Measurements from ENCODE around the gene CGB1.

- TF ChIP-seq EP300 (IDR thresholded peaks at IDR 0.05; ENCODE audit: low read depth in 2 of 2, low read length in 2 of 2): no peak
- no peak for TF ChIP-seq EP300 (CRISPR knock-in tag; IDR thresholded peaks at IDR 0.05; ENCODE audit: borderline replicate concordance)
- no peak for TF ChIP-seq SALL2 (CRISPR knock-in tag; IDR thresholded peaks at IDR 0.05)
- TF ChIP-seq CHD2 (IDR thresholded peaks at IDR 0.05; ENCODE audit: low read depth, low read length): no peak
- TF ChIP-seq XRCC5 (optimal IDR thresholded peaks at IDR 0.05; ENCODE audit: low read length): no peak
- no peak for TF ChIP-seq BHLHE40 (IDR thresholded peaks at IDR 0.05; ENCODE audit: low read length)
- TF ChIP-seq POLR2AphosphoS5 (IDR thresholded peaks at IDR 0.05; ENCODE audit: low read depth, low read length): no peak
Measured at GRCh38 chr19:48988860-48989259, 47.8 kb downstream of the CGB1 start.
